HepG2 (cell line): ENCODE measurements around the gene TSPYL2. TPM values are rescaled to one million over a fixed set of nuclear protein-coding genes. Genes with fewer than 3 reads are reported as not detected.

Experiments
- CCAR2 ChIP-seq: fragments of 200-400 bp; formaldehyde crosslinking; optimal IDR thresholded peaks from 2 replicates; pipeline ENCODE3; 2018; ENCODE audit warnings: low read depth, mild to moderate bottlenecking, low read length, moderate library complexity
- JDP2 ChIP-seq: sonication (generic); formaldehyde crosslinking; IDR thresholded peaks from 2 replicates; pipeline ENCODE4 v1.8.1; 2022; ENCODE audit warnings: missing genetic modification reagents, borderline replicate concordance
- SIN3A ChIP-seq: IDR thresholded peaks from 2 replicates; pipeline ENCODE4 v1.6.1; 2011; ENCODE audit warnings: low read depth, mild to moderate bottlenecking, control low read depth, low read length, borderline replicate concordance
- SP1 ChIP-seq, 2 experiments: fragments of 450-650 bp in 1 of 2; sonication (generic) in 1 of 2; formaldehyde crosslinking in 1 of 2; IDR thresholded peaks; 2 replicates each; pipeline versions ENCODE4 v1.4.0 to v1.6.1; 2016 to 2020; ENCODE audit warnings: missing genetic modification reagents in 1 of 2
- SRSF4 ChIP-seq: fragments of 200-400 bp; formaldehyde crosslinking; IDR thresholded peaks from one replicate; pipeline ENCODE4 v1.6.1; 2018; ENCODE audit warnings: mild to moderate bottlenecking, low read depth, low read length, moderate library complexity; ENCODE audit not compliant: poor library complexity, severe bottlenecking
- ZBTB42 ChIP-seq: sonication (generic); formaldehyde crosslinking; IDR thresholded peaks from 2 replicates; pipeline ENCODE4 v1.5.0; 2020; ENCODE audit warnings: mild to moderate bottlenecking, missing genetic modification reagents
- ZNF282 ChIP-seq: fragments of 450-650 bp; IDR thresholded peaks from 2 replicates; pipeline ENCODE4 v1.6.1; 2018; ENCODE audit not compliant: partially characterized antibody
- ZNF407 ChIP-seq: sonication (generic); formaldehyde crosslinking; IDR thresholded peaks from one replicate; pipeline ENCODE4 v1.5.1; 2020; ENCODE audit warnings: mild to moderate bottlenecking, missing genetic modification reagents; ENCODE audit errors: not compliant biosample characterization
- polyA plus RNA-seq, 8 experiments: library from polyadenylated mRNA; depleted of rRNA in 3 of 8; stranded (reverse) in 7 of 8; unstranded in 1 of 8; fragments of >200 nt; fragmentation: Illumina TruSeq in 4 of 8; extraction: Trizol in 4 of 8; gene quantifications; 2 replicates each; pipeline versions ENCODE4 v1.2.1 to v1.2.3, GENCODE V29; 2011 to 2016; ENCODE audit warnings: low read depth in 4 of 8, missing spikeins in 1 of 8, mixed read lengths in 1 of 8; ENCODE audit not compliant: insufficient read depth in 1 of 8
- total RNA-seq, 5 experiments: library from RNA; depleted of rRNA; stranded (reverse); fragments of >200 nt; fragmentation: Illumina TruSeq; extraction: Trizol; gene quantifications; 2 replicates each; pipeline ENCODE4 v1.2.3, GENCODE V29; 2016; ENCODE audit warnings: low read depth in 1 of 5
- TF ChIP-seq, protein P1 (sequence below): sonication (generic); formaldehyde crosslinking; IDR thresholded peaks from 2 replicates; pipeline ENCODE4 v1.5.0; 2020; ENCODE audit warnings: mild to moderate bottlenecking, missing genetic modification reagents
- TF ChIP-seq, protein P2 (sequence below): sonication (generic); formaldehyde crosslinking; IDR thresholded peaks from 2 replicates; pipeline ENCODE4 v1.5.1; 2020; ENCODE audit warnings: missing genetic modification reagents, mild to moderate bottlenecking, borderline replicate concordance
- TF ChIP-seq, protein P3 (sequence below): fragments of 450-650 bp; IDR thresholded peaks from 2 replicates; pipeline ENCODE4 v1.6.1; 2017
- TF ChIP-seq, protein P4 (sequence below): IDR thresholded peaks from 2 replicates; pipeline ENCODE4 v1.6.1; 2016; ENCODE audit warnings: low read depth, control low read depth

The TSPYL2 gene
- total and polyA plus RNA-seq, 2 of the 13 experiments (the other 11 are each of a cell fraction or from before 2014, with no cell fraction given), result 10.1 to 15.5 TPM

DNA sequence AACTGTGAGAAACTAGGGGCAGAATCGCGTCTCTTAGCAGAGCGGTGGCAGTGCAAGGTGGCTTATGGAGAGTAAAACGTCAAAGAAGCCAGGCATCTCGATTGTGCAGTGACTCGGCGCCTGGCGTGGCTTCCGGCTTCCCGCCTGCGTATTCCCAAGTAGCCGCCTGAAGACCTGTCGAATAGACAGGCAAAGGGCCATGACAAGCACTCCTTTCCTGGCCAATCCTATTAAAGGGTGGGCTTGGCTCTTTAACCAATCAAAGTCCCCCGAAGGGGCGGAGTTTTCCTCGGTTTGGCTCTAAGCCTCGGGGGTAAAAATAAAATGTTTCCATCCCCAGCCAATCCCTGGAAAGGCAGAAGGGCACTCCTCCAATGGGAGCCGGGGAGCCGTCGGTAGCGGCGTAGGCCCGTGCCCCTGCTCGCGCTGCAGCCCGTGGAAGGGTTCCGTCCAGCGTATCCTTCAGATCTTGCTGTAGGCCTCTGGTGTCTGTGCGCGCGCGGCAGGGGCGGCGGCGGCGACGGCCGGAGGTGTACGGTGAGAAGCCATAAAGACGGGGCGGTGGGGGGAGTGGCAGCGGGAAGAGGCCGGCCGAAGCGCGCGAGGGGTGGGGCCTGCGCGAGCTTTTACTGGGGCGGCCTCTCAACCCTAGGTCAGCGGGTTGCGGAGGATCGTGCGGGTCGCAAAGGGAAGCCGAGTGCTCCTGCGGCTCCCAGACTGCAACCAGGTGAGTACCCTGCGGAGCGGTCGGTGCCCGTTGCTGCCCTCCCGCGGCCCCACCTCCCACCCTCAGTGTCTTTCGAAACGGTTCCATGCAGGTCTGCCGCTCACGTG lies 11.8 kb downstream of the TSPYL2 start, which contains the start of gene KANTR (continued):
- TF ChIP-seq, protein P1, sequence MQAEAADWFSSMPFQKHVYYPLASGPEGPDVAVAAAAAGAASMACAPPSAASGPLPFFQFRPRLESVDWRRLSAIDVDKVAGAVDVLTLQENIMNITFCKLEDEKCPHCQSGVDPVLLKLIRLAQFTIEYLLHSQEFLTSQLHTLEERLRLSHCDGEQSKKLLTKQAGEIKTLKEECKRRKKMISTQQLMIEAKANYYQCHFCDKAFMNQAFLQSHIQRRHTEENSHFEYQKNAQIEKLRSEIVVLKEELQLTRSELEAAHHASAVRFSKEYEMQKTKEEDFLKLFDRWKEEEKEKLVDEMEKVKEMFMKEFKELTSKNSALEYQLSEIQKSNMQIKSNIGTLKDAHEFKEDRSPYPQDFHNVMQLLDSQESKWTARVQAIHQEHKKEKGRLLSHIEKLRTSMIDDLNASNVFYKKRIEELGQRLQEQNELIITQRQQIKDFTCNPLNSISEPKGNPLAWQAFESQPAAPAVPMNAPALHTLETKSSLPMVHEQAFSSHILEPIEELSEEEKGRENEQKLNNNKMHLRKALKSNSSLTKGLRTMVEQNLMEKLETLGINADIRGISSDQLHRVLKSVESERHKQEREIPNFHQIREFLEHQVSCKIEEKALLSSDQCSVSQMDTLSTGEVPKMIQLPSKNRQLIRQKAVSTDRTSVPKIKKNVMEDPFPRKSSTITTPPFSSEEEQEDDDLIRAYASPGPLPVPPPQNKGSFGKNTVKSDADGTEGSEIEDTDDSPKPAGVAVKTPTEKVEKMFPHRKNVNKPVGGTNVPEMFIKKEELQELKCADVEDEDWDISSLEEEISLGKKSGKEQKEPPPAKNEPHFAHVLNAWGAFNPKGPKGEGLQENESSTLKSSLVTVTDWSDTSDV (CRISPR knock-in tag), result no peak
- TF ChIP-seq ZNF282 (no peak), ZBTB42 (no peak), CCAR2 (no peak), SIN3A (peak; percentile 78; the same call in 1 of the 2 replicates), ZNF407 (CRISPR knock-in tag) (no peak), JDP2 (CRISPR knock-in tag) (no peak), SRSF4 (no peak), SP1 (IDR thresholded peaks at IDR 0.05) (no peak), SP1 (CRISPR knock-in tag; IDR thresholded peaks at IDR 0.05) (no peak; the same call in 1 of the 2 replicates)
- TF ChIP-seq, protein P2, sequence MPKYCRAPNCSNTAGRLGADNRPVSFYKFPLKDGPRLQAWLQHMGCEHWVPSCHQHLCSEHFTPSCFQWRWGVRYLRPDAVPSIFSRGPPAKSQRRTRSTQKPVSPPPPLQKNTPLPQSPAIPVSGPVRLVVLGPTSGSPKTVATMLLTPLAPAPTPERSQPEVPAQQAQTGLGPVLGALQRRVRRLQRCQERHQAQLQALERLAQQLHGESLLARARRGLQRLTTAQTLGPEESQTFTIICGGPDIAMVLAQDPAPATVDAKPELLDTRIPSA (CRISPR knock-in tag), result no peak
- TF ChIP-seq, protein P3, sequence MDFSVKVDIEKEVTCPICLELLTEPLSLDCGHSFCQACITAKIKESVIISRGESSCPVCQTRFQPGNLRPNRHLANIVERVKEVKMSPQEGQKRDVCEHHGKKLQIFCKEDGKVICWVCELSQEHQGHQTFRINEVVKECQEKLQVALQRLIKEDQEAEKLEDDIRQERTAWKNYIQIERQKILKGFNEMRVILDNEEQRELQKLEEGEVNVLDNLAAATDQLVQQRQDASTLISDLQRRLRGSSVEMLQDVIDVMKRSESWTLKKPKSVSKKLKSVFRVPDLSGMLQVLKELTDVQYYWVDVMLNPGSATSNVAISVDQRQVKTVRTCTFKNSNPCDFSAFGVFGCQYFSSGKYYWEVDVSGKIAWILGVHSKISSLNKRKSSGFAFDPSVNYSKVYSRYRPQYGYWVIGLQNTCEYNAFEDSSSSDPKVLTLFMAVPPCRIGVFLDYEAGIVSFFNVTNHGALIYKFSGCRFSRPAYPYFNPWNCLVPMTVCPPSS, result no peak
- TF ChIP-seq, protein P4, sequence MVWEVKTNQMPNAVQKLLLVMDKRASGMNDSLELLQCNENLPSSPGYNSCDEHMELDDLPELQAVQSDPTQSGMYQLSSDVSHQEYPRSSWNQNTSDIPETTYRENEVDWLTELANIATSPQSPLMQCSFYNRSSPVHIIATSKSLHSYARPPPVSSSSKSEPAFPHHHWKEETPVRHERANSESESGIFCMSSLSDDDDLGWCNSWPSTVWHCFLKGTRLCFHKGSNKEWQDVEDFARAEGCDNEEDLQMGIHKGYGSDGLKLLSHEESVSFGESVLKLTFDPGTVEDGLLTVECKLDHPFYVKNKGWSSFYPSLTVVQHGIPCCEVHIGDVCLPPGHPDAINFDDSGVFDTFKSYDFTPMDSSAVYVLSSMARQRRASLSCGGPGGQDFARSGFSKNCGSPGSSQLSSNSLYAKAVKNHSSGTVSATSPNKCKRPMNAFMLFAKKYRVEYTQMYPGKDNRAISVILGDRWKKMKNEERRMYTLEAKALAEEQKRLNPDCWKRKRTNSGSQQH, result no peak
